Prostate gland (tissue), 2 donors: ENCODE measurements around the gene IBA57.

Experiments used
- POLR2A ChIP-seq: fragments of 450-650 bp; IDR thresholded peaks from one replicate; pipeline ENCODE4 v1.6.1; 2016; ENCODE audit warnings: antibody characterized with exemption, mild to moderate bottlenecking
- TF ChIP-seq, protein P1 (sequence below), 4 experiments: fragments of 200-600 bp in 2 of 4; fragments of 450-650 bp in 2 of 4; sonication (generic) in 2 of 4; IDR thresholded peaks; 1 replicate in 3 of 4; 2 replicates in 1 of 4; pipeline ENCODE4 v1.5.1; 2016 to 2019; ENCODE audit warnings: antibody characterized with exemption in 4 of 4, mild to moderate bottlenecking in 2 of 4, moderate library complexity in 2 of 4

DNA sequence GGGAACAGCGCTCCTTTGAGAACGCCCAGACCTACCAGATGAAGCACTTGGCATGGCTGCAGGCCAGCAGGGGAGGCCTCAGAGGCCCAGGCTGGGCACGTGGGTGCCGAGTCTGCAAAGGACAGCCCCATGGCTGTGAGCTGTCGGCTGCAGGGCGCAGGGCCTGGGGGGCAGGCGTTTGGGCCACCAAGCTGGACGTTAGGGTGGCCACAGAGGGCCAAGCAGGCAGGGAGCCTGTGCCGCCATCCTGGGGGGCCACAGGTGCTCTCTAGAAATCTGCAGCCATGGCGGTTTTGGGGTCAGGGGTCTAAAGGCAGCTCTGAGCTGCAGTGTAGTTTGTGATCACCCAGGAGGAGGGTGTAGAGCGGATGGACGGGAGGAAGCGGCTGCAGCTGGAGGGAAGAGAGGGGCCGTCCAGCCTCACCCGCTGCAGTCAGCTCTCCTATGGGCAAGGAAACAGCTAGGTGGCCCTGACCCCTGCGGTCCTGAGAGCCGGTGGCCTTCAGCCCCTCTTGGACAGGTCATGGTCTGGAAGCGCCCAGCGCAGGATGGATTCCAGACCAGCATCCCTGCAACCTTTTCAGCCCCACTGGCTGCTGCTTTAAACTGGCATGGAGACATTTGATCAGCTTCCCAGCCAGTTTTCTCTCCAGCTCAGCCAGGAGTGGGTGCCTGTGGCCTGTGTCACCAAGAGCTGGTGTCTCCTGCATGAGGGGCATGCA is 11.0 kb downstream of the IBA57 start:
- TF ChIP-seq POLR2A: no peak
- TF ChIP-seq, protein P1, sequence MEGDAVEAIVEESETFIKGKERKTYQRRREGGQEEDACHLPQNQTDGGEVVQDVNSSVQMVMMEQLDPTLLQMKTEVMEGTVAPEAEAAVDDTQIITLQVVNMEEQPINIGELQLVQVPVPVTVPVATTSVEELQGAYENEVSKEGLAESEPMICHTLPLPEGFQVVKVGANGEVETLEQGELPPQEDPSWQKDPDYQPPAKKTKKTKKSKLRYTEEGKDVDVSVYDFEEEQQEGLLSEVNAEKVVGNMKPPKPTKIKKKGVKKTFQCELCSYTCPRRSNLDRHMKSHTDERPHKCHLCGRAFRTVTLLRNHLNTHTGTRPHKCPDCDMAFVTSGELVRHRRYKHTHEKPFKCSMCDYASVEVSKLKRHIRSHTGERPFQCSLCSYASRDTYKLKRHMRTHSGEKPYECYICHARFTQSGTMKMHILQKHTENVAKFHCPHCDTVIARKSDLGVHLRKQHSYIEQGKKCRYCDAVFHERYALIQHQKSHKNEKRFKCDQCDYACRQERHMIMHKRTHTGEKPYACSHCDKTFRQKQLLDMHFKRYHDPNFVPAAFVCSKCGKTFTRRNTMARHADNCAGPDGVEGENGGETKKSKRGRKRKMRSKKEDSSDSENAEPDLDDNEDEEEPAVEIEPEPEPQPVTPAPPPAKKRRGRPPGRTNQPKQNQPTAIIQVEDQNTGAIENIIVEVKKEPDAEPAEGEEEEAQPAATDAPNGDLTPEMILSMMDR (IDR thresholded peaks at IDR 0.05): no peak
